GM10266 (cell line): ENCODE measurements around the gene CNIH3.

ENCODE experiments used
- DNase-seq: peaks from one replicate; pipeline ENCODE4 v3.0.0; 2012; ENCODE audit errors: extremely low spot score
- TF ChIP-seq, protein P1 (sequence below): IDR thresholded peaks from 2 replicates; pipeline ENCODE4 v1.5.1; 2012; ENCODE audit warnings: mild to moderate bottlenecking, low read depth; ENCODE audit not compliant: control insufficient read depth, insufficient read depth; ENCODE audit errors: missing control alignments

The CNIH3 gene

DNA sequence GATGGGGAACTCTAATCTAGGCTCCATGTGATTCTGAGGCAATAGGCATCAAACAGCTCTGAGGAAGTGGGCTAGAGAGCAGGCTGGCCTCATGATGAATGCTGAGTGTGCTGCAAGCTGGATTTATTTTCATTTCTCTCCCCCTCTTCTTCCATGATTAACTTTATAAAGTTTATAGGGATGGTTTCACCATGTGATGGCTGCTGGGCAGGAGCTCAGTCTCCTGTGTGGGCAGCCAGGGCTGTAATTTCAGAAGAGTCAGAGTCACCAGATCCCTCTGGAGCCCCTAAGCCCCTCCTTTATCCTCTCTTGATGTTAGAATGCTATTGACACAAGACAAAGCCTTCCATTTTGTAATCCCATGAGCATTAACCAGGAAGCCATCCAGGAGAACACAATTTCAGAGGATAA, 143.6 kb downstream of the CNIH3 start:
- TF ChIP-seq, protein P1, sequence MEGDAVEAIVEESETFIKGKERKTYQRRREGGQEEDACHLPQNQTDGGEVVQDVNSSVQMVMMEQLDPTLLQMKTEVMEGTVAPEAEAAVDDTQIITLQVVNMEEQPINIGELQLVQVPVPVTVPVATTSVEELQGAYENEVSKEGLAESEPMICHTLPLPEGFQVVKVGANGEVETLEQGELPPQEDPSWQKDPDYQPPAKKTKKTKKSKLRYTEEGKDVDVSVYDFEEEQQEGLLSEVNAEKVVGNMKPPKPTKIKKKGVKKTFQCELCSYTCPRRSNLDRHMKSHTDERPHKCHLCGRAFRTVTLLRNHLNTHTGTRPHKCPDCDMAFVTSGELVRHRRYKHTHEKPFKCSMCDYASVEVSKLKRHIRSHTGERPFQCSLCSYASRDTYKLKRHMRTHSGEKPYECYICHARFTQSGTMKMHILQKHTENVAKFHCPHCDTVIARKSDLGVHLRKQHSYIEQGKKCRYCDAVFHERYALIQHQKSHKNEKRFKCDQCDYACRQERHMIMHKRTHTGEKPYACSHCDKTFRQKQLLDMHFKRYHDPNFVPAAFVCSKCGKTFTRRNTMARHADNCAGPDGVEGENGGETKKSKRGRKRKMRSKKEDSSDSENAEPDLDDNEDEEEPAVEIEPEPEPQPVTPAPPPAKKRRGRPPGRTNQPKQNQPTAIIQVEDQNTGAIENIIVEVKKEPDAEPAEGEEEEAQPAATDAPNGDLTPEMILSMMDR = no peak
- DNase-seq = no peak

DNA sequence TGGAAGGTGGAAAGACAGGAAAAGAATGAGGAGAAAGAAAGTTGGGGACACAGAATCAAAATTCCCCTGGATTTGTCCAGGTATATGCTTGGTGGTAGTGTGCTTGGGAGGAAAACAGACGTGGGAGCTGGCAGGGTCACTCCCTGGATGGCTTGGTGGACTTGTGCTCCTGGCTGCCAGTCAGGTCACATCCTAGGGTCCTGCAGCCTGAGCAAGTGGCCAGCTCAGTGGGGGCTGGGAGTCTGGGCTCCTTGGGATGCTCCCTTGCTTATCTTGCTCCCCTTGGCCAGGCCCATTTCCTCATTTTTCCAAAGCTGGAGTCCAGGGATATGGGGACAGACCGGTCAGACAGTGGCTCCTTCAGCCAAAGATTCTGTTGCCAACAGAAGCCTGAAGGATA, 144.0 kb downstream of the CNIH3 start:
- DNase-seq = no peak
- TF ChIP-seq, protein P1 = no peak

DNA sequence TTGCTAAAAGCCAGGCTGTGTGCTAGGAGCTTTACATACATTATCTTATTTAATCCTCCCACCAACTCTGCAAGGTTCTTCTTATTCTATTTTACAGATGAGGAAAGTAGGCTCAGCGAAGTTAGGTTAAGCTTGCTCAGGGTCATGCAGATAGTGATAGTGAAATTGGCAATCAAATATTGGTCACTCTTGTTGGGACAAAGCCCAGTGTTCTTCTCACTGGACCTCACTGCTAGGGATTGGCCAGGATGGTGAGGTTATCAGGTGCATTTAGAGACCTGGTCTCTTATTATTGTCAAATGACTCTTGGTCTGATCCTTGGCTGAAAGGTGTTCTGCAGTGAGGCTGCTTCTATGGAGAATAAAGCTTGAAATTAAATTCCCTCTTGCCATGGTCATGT, 145.1 kb downstream of the CNIH3 start:
- no peak for DNase-seq
- TF ChIP-seq, protein P1 = no peak

DNA sequence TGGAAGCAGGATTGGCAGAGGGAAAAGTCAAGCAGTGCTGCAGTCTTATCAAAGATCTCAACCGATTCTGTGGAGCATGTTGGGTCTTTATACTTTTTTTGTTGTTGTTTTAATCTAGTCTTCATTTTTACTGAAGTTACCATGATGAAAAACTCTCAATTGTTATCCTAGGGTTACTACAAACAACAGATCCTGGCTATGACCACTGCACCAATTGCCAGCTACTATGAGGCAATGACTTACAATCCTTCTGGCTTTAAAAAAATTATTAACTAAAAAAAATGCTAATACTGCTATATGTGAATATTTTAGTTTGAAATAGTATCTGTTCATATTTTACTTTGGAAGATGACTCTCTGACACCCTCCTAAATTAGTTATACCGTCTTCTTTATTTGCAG, 145.9 kb downstream of the CNIH3 start:
- no peak for DNase-seq
- TF ChIP-seq, protein P1 = no peak

DNA sequence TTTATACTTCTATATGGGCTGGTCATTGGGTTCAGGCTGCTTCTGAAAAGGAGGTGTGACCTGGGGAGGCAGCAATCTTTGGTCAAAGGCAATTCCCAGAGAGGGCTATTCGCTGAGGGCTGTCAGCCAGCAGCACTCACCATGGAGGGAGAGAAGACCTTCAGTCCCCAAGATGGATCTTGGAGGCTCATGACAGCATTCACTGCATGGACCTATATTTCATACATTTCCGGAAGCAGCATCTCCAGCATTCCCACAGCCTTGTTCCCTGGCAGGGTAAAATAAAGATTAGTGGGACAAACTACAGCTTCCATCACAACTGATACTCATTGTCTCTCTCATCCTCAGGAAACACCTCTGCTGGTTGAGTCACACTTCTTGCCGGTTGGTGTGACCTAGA, 146.6 kb downstream of the CNIH3 start:
- DNase-seq = no peak
- TF ChIP-seq, protein P1 = no peak

DNA sequence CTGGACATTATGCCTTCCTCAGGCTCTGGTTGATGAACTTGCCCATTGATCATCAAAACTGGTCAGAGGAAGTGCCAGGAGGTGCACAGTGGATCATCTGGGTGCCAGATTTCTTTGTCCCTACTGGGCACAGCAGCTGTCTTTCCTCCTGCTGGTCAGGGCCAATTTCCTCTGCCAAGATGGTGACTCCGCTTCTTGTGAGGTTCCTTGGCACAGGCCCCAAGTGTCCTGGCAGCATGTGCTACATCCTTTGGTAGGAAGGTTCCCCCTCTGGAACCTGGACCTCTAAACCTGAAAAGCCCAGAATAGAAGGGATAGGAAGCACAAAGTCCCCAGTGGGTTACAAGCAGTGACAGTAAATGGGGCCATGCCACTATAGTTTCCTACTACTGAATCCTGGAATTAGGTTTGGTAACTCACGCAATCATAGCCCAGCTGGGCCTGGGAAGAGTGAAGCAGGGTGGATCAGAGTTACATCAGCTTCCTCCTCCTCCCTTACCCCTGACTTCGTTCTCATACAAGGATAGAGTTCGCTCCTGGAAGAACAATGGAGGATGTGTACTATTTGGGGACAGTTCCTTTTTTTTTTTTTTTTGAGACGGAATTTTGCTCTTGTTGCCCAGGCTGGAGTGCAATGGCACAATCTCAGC, 147.1 kb downstream of the CNIH3 start:
- TF ChIP-seq, protein P1 = no peak
- no peak for DNase-seq

DNA sequence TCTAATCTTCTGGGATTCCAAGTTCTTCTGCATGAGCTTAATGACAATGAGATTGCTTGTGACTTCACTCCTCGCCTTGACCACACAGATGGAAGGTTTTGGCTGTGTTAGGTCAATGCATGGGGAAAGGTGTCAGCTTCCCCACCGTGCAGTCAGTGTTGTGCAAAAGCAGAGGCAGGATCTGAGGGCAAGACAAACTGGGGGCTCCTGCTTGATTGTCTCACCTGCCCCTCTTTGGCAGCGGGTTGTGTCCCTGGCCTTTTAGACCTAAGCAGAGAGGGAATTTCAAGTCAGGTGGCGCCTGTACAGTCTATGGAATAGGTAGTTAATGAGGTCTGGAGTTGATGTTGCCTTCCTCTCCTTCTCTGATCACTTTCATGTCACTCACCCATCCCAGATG, 150.1 kb downstream of the CNIH3 start:
- TF ChIP-seq, protein P1 = no peak
- DNase-seq = no peak
